Astrocyte (in vitro differentiated cells and primary cell): ENCODE data around the gene SDR39U1. TPM values are rescaled to one million over a fixed set of nuclear protein-coding genes. Genes with fewer than 3 reads are reported as not detected.
A peak's percentile ranks its signal among the peaks of the same experiment; 100 is the strongest.

ENCODE experiments used
- DNase-seq: peaks from one replicate; pipeline ENCODE4 v3.0.0-alpha.2; 2010; ENCODE audit warnings: low read depth
- FAIRE-seq: peaks from 2 replicates; lab custom pipeline; 2011; peaks lifted over from hg19 to GRCh38; lab: Jason Lieb, UNC
- H2AFZ ChIP-seq: 2 replicates; pipeline ENCODE4 v1.6.0; 2012; ENCODE audit warnings: low read depth, low read length, inconsistent platforms
- H3K27ac ChIP-seq: 2 replicates; pipeline ENCODE4 v1.5.1; 2011; ENCODE audit warnings: low read depth, low read length, inconsistent platforms
- H3K27me3 ChIP-seq: 2 replicates; pipeline ENCODE4 v1.6.0; 2011; ENCODE audit warnings: low read length, inconsistent platforms; ENCODE audit not compliant: insufficient read depth
- H3K36me3 ChIP-seq: 2 replicates; pipeline ENCODE4 v1.5.1; 2011; ENCODE audit warnings: low read length, inconsistent platforms; ENCODE audit not compliant: insufficient read depth
- H3K4me1 ChIP-seq: 2 replicates; pipeline ENCODE4 v1.5.1; 2011; ENCODE audit warnings: low read length, inconsistent platforms; ENCODE audit not compliant: insufficient read depth
- H3K4me2 ChIP-seq: 2 replicates; pipeline ENCODE4 v1.6.0; 2012; ENCODE audit warnings: low read length, inconsistent platforms
- H3K4me3 ChIP-seq: 2 replicates; pipeline ENCODE4 v1.5.1; 2011; ENCODE audit warnings: low read depth, mild to moderate bottlenecking, low read length, inconsistent platforms; ENCODE audit not compliant: insufficient read depth
- H3K79me2 ChIP-seq: 2 replicates; pipeline ENCODE4 v1.6.0; 2012; ENCODE audit warnings: mild to moderate bottlenecking, low read length, inconsistent platforms; ENCODE audit not compliant: insufficient read depth
- H3K9ac ChIP-seq: 2 replicates; pipeline ENCODE4 v1.6.0; 2012; ENCODE audit warnings: mild to moderate bottlenecking, low read length, inconsistent platforms
- H3K9me3 ChIP-seq: 2 replicates; pipeline ENCODE4 v1.5.1; 2012; ENCODE audit warnings: low read depth, mild to moderate bottlenecking, low read length, inconsistent platforms; ENCODE audit not compliant: insufficient read depth
- H4K20me1 ChIP-seq: 2 replicates; pipeline ENCODE4 v1.6.0; 2012; ENCODE audit warnings: low read length, inconsistent platforms; ENCODE audit not compliant: insufficient read depth
- H3K27ac Mint-ChIP-seq: one replicate; pipeline ENCODE4 v1.8.0; 2021; ENCODE audit warnings: mild to moderate bottlenecking, mixed read lengths; ENCODE audit not compliant: unreplicated experiment
- H3K27me3 Mint-ChIP-seq: one replicate; pipeline ENCODE4 v1.8.0; 2021; ENCODE audit warnings: low read depth, mixed read lengths; ENCODE audit not compliant: unreplicated experiment
- H3K36me3 Mint-ChIP-seq: one replicate; pipeline ENCODE4 v1.8.0; 2021; ENCODE audit warnings: low read depth, mixed read lengths; ENCODE audit not compliant: unreplicated experiment
- H3K4me1 Mint-ChIP-seq: one replicate; pipeline ENCODE4 v1.8.0; 2021; ENCODE audit warnings: low read depth, mixed read lengths; ENCODE audit not compliant: unreplicated experiment
- H3K4me3 Mint-ChIP-seq: one replicate; pipeline ENCODE4 v1.8.0; 2021; ENCODE audit warnings: mild to moderate bottlenecking, moderate library complexity, mixed read lengths; ENCODE audit not compliant: unreplicated experiment
- H3K9me3 Mint-ChIP-seq: one replicate; pipeline ENCODE4 v1.8.0; 2021; ENCODE audit warnings: mild to moderate bottlenecking, mixed read lengths; ENCODE audit not compliant: unreplicated experiment
- CTCF ChIP-seq: IDR thresholded peaks from 2 replicates; pipeline ENCODE4 v1.5.1; 2011; ENCODE audit warnings: low read depth, mild to moderate bottlenecking, inconsistent platforms, low read length, moderate library complexity; ENCODE audit not compliant: insufficient read depth
- EZH2 ChIP-seq: IDR thresholded peaks from 2 replicates; pipeline ENCODE4 v1.6.1; 2012; ENCODE audit warnings: mild to moderate bottlenecking, low read length, inconsistent platforms; ENCODE audit not compliant: insufficient read depth
- total RNA-seq: library from RNA; stranded (reverse); gene quantifications from 2 replicates; pipeline ENCODE4 v1.2.1, GENCODE V29; 2021

The SDR39U1 gene
- total RNA-seq, 1 donor from 2014 or later: 28.1 TPM

GRCh38 chr14:24414732-24415420, 27.7 kb downstream of the SDR39U1 start:
- FAIRE-seq (no peak), DNase-seq (no peak)
- Histone ChIP-seq H4K20me1 (no peaks in the 10 kb centered on the region), H3K4me3 (no peak overlapping the region), H3K4me1 (no peaks in the 10 kb centered on the region), H3K4me2 (no peak overlapping the region), H3K9me3 (no peaks in the 10 kb centered on the region), H3K9ac (no peak overlapping the region), H3K79me2 (no peaks in the 10 kb centered on the region), H2AFZ (no peak overlapping the region), H3K27me3 (peaks cover 6% of the 10 kb centered on the region), H3K27ac (no peak overlapping the region), H3K36me3 (no peaks in the 10 kb centered on the region)
- Mint-ChIP-seq H3K4me1 (no peaks in the 10 kb centered on the region), H3K27ac (no peak overlapping the region), H3K9me3 (peaks cover 2% of the 10 kb centered on the region), H3K4me3 (no peak overlapping the region), H3K27me3 (peaks cover 18% of the 10 kb centered on the region), H3K36me3 (peaks cover 29% of the 10 kb centered on the region)
- TF ChIP-seq CTCF (no peak), EZH2 (no peak)

- Histone ChIP-seq H3K9me3 (no peaks in the 10 kb centered on the region), H3K4me2 (no peak overlapping the region), H3K9ac (no peak overlapping the region), H3K36me3 (no peaks in the 10 kb centered on the region), H3K79me2 (no peaks in the 10 kb centered on the region), H2AFZ (no peak overlapping the region), H4K20me1 (no peaks in the 10 kb centered on the region), H3K27ac (no peak overlapping the region), H3K4me3 (no peak overlapping the region), H3K27me3 (peaks cover 6% of the 10 kb centered on the region), H3K4me1 (no peaks in the 10 kb centered on the region)
- FAIRE-seq (no peak), DNase-seq (no peak)
- Mint-ChIP-seq H3K4me1 (no peaks in the 10 kb centered on the region), H3K27me3 (peaks cover 13% of the 10 kb centered on the region), H3K27ac (peak overlapping the region; percentile 30), H3K4me3 (no peak overlapping the region), H3K36me3 (peaks cover 33% of the 10 kb centered on the region), H3K9me3 (peaks cover 2% of the 10 kb centered on the region)
- TF ChIP-seq CTCF (no peak), EZH2 (no peak)
These were observed 28.5 kb downstream of the SDR39U1 start for GRCh38 chr14:24414077-24414476.
